Measurements from ENCODE around the gene OSBPL9. TPM values are rescaled to one million over a fixed set of nuclear protein-coding genes. Genes with fewer than 3 reads are reported as not detected.
A peak's percentile ranks its signal among the peaks of the same experiment; 100 is the strongest.

OSBPL9 gene
- total RNA-seq, 1 experiment from 2014 or later, result 34.3 TPM

DNA sequence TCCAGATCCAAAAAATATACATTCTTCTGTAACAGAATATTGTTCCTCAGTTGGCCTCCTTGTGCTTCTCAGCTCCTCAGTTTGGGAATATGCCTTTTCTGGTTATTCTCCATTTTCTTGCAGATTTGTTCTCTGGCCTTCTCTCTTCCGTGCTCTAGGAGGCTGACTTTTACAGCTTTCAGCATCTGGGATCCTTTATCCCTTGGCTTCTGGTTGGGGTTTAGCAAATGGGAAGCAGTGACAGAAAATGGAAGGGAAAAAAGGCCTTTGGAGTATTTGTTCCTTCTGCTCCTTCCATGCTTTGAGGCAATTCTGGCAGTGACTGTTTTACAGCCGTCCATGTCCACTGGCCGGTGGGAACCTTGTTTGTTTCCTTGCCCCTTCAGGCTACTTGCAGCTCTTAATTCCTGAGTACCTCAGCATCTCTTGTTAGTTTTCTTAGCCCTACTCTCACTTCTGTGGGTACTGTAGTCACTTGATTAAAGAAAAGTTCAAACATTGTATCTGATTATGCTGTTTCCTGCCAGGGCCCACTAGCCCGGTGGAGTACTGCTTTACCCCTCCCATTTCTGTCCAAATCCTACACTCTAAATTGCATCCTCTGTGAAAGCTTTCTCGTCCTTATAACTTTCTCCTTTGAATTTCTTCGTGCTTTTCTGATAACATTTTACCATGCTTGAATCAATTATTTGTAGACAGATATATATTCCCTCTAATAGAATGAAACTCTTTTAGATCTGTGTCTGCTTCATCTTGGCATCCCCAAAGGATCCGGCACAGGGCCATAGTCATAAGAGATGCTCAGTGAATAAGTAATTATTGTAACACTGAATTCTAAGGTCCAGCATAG, 118.2 kb downstream of the OSBPL9 start:
- no peak for DNase-seq (ENCODE audit: low read depth)

DNA sequence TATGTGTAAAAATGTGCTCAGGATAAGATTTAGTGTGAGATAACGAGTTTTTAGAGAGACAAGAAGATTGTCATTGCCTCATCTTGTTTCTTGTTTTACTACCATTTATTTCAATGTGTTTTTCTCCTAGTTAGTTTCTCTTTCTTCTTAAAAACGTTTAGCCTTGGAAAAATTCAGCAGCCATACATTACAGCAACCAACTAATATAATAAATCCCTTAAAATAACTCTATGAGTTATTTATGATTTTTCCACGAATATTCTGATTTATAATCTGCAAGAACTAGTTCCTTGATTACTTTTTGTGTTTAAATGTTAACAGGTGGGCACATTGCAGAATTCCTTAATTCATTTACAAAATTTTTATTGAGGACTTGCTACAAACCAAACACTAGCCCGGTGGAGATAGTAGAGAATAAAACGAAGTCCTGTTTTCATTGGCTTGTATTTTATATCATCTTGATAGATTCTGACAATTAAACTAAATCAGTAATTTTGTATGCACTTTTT, 118.9 kb downstream of the OSBPL9 start:
- no peak for DNase-seq (ENCODE audit: low read depth)

DNA sequence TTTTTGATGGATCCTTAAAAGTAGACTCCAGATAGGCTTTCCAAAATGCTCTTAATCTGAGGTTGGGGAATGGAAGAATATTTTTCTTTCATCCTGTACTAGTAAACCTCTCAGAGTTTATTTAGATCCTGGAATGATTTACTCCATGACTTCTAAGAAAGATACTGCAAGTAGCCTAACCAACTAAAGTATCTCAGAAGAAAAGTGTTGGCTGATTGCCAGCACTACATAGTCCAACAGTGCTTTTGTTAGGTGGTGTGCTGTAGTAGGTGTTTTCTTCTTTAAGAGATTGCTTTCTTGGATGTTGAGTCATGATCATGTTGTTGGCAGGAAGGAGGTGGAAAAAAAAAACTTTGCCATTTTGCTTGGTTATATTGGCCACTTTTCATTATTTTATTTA, 119.8 kb downstream of the OSBPL9 start:
- peak; percentile 79 for DNase-seq (ENCODE audit: low read depth)

DNA sequence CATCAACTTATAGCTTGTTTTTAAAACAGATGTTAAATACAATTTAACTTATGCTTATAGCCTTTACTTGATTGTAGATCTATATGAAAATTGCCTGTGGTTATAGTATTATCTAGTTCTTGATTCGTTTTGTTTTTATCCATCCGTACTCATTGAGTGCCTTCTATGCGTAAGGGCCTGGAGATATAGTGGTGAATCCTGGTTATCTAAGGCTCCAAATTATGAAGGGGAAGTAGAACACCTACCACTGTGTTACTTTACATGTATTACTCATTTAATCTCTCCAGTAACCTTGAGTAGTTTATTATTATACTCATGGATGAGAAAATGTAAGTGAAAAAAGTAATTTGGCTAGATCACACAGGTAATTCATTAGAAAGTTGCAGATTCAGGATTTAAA, 121.8 kb downstream of the OSBPL9 start:
- DNase-seq (ENCODE audit: low read depth), result no peak

DNA sequence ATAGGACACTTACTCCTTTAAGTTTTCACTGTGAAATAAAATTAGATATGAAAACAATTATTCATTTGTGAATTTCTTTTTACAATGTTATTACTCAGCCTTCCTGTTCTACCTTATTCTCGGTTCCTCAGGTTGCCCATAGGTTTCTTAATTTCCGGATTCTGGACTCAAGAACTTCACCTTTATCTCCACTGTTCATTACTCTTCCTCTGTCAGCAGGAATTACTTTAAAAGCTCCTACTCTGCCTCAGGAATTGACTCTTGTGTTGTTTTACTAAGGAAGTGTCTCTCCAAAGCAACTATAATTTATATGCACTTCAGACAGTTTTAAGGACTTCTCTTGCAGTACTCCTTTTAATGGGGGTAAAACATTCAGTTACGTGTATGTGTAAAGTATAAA, 123.8 kb downstream of the OSBPL9 start:
- DNase-seq (ENCODE audit: low read depth), result no peak

DNA sequence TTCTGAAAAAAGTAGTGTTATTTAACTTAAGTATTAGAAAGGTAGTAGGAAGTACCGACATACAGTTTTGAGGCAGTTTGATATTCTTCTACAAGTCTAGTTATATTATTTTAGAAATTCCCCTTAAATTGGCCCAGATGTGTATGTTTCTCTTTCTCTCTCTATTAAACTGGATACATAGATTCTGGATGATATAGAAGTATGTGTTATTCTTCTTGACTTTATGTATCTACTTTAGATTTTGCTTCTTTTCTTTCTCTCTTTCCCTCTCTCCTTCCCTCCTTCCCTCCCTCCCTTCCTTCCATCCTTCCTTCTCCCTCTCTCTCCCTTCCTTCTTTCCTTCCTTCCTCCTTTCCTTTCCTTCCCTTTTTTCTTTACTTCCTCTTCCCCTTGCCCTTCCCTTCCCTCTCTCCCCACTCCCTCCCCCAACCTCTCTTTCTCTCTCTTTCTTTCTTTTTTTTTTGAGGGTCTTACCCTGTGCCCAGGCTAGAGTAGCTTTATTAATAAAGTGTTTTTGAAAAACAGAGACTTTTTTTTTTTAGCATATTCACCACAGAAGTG, 124.3 kb downstream of the OSBPL9 start:
- DNase-seq (ENCODE audit: low read depth), result no peak

DNA sequence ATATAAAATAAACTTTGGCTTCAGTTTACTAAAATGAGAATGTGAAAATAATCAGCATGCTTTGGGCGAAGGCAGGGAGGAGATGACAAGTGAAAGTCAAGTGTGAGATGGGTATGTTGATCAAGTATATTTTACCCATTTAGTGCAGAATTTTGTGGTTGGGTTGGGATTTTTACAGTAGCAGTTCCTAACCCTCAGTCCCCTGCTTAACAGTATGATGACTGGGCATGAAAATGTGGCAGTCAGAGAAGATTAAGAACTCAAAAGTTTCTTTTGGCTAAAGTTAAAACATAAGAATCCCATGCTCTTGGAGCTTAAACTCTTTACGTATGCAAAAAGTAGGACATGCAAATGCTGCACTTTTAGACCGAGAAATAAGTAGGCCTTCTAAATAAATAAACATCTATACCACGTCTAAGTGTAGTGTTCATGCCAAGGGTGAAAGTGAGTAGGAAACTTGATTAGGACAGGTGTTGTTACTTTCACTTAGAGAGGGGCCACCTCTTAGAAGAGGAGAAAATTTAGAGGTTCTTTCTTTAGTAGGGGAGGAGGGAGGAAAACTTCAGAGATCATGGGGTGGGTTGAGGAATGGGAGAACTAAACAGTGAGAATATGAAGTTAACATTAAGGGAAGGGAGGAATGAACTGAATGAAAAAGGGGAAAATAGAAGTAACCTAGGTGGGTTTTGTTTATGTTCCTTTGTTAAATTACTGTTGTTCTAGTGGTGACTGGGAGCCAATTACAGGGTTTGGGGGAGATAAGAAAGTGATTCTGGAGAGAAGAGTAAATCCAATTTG, 127.8 kb downstream of the OSBPL9 start:
- DNase-seq (ENCODE audit: low read depth), result no peak

DNA sequence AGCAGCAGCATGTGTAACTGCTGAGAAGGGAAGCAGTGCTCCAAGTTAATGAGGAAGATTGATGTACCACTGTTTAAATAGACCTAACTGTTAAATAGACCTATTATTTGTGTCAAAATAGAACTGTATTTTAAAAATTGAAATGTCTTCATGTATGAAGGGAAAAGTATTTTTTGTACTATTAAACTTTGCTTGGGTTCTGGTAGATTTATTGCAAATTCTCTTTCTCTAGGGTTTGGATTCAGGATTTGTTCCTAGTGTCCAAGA, 128.3 kb downstream of the OSBPL9 start:
- DNase-seq (ENCODE audit: low read depth), result no peak

DNA sequence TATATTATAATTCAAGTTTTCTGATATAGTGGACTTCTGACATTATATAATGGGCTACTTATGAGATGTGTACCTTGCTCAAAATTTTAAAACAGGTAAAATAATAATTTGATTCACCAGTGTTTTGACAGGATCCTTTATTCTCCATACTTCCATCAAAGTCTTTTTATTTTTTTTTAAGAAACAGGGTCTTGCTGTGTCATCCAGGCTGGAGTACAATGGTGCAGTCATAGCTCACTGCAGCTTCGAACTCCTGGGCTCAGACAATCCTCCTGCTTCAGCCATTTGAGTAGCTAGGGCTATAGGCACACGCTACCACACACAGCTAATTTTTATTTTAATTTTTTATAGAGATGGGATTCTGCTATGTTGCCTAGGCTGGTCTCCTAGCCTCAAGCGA, 132.3 kb downstream of the OSBPL9 start:
- no peak for DNase-seq (ENCODE audit: low read depth)

DNA sequence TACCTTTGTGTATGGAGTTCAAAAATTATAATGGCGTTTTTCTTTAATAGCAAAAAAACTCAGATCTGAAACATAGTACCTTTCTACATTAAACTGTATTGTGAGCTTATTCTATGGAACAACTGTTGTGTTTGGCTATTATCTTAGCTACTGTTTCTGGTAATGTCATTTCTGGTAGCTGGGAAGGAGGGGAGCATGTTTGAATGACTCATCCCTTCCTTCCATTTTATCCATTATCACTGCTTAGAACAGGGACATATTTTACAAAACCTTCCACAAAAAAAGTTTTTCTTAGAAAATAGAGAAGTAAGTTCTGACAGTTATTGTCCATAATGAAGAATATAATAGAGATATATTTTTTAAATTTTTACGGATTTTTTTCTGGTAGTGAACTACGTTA, 133.3 kb downstream of the OSBPL9 start:
- peak; percentile 53 for DNase-seq (ENCODE audit: low read depth)

DNA sequence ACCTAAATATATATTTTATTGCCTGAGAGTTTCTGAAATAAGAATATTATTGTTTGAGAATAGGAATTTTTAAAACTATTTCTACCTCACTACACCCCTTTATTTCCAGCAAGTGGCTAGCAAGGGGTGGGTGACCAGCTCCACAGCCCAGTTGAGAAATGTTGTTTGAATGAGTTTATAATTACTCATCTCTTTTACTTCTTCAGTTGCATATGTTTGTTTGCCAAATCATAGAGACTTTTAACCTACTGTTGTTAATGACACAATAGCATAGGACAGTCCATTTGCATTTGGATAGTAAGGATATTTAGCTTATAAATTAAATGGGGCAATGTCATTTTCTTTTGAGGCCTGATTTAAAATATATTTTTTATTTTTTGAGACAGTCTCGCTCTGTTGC, 133.8 kb downstream of the OSBPL9 start:
- DNase-seq (ENCODE audit: low read depth), result no peak

DNA sequence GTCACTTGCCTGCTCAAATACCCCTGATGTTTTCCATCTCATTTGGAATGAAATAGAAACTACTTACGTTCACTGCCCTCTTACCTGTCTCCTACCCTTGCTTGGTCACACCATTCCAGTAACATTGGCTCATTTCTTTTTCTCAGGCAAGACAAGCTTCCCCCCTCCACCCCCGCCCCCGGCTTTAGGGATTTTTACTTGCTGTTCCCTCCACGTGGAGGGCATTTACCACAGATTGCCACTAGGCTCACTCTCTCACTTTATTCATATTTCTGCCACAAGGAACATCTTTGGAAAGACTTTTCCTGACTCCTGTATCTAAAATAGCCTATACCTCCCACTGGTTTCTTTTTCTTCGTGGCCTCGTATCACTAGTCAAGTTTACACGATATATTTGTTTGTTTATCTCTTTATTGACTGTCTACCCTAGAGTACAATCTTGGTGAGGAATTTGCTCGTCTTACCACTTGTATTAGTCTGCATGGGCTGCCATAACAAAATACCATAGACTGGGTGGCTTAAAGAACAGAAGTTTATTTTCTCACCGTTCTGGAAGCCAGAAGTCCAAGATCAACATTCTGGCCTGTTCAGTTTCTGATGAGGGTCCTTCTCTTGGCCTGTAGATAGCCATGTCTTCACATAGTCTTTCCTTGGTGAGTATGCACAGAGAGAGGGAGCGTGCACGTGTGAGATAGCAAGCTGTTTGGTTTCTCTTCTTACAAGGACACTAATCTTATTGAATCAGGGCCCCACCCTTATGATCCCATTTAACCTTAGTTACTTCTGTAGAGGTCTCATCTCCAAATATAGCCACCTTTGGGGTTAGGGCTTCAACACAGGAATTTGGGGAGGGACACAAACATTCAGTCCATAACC, 135.4 kb downstream of the OSBPL9 start:
- no peak for DNase-seq (ENCODE audit: low read depth)

DNA sequence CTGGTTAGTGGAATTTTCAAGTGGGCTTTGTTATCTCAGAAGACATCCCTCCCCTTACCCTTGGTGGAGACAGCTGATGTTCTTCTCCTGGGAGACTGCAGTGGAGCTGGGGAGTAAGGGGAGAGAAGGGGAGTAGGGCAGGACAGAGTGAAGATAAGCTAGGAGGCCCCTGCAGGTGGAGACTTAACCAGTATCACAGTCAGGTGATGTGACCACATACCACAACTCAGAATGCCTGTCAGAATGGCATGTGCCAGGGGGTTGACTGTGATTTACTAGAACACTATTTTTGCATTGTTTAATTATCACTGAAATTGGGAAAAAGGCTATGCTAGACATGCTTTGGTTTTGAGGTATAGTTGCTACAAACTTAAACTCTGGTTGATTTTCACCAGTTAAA, 137.1 kb downstream of the OSBPL9 start:
- no peak for DNase-seq (ENCODE audit: low read depth)

DNA sequence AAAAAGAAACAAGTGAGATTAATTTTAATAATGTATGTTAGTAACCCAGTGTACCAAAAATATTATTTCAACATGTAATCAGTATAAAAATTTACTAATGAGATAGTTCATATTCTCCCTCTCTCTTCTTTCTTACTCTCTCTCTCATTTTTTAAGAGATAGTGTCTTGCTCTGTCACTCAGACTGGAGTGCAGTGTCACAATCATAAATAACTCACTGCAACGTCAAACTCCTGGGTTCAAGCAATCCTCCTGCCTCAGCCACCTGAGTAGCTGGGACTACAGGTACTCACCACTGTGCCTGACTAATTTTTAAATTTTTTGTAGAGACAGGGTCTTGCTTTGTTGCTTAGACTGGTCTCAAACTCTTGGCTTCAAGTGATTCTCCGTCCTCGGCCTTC, 137.8 kb downstream of the OSBPL9 start:
- DNase-seq (ENCODE audit: low read depth), result no peak

DNA sequence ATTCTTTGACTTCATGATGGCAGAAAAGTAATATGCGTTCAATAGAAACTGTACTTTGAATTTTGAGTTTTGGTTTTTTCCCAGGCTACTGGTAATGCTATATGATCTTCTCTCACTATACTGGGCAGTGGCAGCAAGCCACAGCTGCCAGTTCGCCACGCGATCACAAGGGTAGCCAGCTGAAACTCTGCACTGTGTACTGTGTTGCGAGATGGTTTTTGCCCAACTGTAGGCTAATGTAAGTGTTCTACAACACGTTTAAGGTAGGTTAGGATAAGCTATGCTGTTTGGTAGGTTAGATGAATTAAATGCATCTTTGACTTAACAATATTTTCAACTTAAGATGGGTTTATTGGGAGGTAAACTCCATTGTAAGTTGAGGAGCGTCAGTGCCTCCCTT, 138.5 kb downstream of the OSBPL9 start:
- DNase-seq (ENCODE audit: low read depth), result no peak

DNA sequence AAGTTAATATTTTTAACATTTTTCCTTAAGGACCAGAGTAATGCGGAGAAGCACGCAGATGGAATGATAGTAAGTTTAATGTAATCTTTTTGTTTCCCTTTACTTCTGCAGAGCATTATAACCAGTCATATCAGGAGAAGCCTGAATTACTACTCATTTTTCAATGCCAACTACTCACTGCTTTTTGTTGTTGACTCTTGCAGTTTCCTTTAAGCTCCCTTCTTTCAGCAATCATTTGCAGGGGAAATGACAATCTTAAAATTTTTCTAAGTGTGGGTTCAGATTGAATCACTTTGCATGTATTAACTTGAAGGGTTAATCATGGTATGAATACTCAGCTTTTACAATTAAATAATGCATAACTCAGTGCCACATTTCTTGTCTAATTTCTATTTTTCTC, 139.4 kb downstream of the OSBPL9 start:
- no peak for DNase-seq (ENCODE audit: low read depth)

DNA sequence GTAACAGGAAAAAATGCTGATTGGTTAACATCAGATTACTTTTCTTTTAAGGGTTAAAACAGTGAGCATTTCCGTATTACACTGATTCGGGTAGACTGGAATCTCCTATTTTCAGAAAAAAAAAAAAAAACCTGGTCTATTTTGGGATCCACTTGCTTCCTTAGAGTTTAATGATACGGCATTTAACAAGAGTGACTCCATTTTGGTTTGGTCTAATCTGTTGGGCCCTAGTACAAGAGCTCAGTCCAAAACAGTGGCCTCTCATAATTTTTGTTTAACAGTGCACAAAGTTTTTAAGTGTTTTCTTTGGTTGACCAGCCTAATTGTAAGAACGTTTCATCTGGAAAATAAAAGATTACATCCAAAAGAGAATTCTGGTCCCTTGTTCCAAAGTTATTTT, 141.4 kb downstream of the OSBPL9 start:
- no peak for DNase-seq (ENCODE audit: low read depth)

DNA sequence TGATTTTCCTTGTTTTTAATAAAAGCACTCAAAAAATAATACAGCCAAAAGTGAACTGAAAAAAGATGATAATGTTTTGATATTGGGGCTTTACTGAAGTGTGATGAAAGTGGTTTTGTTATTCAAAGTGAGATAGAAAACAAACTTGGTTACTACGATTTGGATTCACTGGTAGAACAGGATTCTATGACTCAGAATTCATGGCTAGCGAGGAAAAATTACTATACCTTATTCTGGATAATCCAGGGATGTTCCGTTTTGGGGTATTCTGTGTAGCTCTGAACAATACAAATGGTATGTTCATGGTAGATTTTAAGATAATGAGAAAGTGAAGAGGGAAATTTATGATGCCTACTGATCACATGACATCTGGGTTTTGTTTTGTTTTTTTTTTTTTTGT, 144.0 kb downstream of the OSBPL9 start:
- no peak for DNase-seq (ENCODE audit: low read depth)

DNA sequence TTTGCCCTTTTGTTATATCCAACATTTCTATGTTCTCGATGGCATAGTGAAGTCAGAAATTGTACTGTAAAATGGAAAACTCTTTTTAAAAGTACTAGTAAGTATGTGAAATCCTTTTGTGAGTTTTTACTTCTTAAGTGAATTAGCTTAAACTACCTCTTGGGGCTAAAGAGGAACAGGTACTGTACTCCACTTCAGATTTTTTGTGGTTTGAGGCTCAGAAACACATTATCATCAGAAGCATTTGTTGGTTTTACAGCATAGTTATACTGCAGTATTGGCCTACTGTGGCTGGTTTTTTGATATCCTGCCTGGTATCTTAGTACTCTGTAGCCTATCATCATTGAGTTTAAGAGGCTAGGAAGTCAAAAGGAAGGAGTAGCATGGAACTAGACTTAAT, 144.5 kb downstream of the OSBPL9 start:
- no peak for DNase-seq (ENCODE audit: low read depth)

DNA sequence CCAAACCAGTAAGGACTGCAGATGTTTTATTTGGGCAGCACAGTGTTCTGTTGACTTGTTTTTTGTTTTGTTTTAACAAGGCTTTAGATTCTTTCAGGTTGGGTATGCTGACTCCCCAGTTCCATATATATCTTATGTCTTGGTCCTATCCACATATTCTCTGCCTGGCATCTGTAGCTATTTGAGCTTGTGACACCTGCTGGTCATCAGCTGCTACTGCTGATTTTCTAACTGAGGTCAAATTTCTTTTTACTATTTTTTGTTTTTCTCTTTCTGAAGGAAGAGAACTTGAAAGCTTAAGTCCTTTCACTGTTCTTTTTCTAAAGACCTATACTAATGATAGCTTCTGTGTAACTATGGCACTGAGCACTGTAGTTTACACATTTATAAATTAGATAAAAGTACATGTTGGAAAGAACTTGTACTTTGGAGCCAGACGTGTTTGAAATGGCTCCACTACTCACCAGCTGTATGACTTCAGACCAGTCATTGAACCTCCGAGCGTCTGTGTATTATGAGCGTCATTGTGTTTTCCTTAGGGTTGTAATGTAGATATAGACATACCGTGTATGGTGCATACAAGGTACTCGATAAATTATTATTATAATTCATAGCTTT, 152.2 kb downstream of the OSBPL9 start:
- peak; percentile 62 for DNase-seq (ENCODE audit: low read depth)

DNA sequence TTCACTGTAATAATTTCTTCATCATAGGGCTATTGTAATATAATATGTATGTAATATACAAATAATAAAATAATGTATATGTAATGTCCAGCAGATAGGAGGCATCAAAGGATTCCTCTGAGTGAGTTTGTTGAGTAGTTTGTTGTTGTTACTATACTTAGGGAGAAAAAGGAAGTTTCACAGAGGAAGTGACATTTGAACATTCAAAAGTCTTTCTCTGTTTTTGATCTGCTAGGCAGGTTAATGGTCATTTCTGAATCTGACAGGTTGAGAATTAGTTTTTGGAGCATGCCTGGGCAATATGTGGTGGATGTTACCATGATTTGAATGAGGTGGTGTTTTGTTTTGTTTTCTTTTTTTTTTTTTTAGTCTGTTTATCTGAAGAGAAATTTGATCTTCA, 159.5 kb downstream of the OSBPL9 start:
- no peak for DNase-seq (ENCODE audit: low read depth)
